Fibroblast of skin of right quadriceps (primary cell): ENCODE data around the gene MED15.
"Not testable (repeated sequence)": the region's sequence is repeated elsewhere in the genome, so short reads cannot be mapped to it uniquely, and the experiment has no call there.

Experiments used
- DNase-seq: peaks from one replicate; pipeline ENCODE4 v3.0.0-alpha.2; 2013

Gene MED15

GRCh38 chr22:20507253-20508066 lies at the start of gene MED15:
MED15 (plus strand) TSS chr22:20507610; CDS start chr22:20507679, 69 bp downstream.
- peak; percentile 88 for DNase-seq

- DNase-seq, result no peak
Measured at GRCh38 chr22:20458530-20459151, 48.8 kb upstream of the MED15 start.

DNA sequence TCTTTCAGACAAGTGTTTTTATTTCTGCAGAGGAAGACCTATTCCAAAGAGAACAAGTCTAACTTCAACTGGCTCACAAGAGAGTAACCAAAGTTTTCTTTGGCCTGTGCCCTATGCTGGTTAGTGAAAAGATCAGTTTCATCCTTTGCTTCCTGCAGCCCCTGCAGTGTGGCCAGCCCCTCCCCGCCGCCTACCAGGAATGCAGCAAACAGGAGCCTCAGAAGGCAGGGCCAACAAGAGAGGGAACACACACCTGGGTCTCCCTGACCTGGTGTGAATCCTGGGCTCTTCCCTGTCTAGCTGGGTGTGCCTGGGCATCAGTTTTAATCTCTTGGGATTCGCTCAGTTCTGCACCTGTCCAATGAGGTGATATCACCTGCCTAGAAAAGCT lies 48.3 kb upstream of the MED15 start:
- DNase-seq, result no peak

GRCh38 chr22:20459862-20460261 lies 47.5 kb upstream of the MED15 start:
- DNase-seq, result no peak

- no peak for DNase-seq
Measured at GRCh38 chr22:20463324-20464095, 43.9 kb upstream of the MED15 start.

GRCh38 chr22:20464096-20464614 lies 43.3 kb upstream of the MED15 start:
- DNase-seq, result no peak

DNA sequence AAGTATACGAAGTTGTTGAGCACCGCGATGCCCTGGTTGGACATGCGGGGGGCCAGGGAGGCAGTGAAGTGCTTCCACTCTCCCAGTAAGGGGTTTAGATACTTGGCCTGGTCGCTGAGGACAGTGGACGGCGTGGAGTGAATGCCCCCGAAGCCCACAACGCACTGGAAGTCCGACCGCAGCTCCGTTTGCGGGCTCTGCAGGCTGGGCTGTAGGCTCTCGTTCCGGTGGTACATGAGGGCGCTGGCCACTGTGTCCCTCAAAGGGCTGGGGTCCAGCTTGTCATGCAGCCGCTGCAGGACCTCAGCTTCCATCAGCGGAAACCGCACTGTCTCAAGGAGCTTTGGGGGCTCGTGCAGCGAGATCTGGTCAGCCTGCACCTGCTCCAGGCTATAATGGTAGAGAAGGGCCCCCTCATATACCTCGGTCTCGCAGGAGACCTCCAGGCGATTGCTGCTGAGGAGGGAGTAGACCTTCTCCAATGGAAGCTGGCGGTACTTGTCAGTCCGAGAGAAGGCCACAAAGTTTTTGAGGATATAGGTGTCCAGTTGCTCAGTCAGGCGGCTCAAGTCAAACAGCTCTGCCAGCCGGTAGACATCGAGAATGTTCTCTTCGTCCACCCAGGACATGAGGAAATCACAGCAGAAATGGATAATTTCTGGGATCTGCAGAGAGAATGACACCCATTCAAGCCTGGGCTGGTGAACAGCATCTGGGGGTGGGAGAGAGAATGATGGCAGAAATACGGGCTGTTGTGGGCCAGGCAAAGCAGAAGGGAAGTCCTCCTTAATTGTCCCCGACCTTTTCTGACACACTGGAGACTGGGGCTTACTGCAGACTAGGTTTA lies 42.3 kb upstream of the MED15 start:
- no peak for DNase-seq

DNA sequence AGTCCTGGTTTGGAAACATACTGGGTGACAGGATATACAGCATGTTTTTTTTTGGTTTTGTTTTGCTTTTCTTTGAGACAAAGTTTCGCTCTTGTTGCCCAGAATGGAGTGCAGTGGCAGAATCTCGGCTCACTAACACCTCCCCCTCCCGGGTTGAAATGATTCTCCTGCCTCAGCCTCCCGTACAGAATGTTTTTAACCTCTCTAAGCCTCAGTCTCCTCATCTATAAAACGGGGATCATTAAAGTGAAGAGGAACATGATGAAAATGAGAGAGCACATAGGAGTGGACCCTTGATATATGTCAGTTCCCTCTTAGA lies 41.7 kb upstream of the MED15 start:
- DNase-seq, result no peak

DNA sequence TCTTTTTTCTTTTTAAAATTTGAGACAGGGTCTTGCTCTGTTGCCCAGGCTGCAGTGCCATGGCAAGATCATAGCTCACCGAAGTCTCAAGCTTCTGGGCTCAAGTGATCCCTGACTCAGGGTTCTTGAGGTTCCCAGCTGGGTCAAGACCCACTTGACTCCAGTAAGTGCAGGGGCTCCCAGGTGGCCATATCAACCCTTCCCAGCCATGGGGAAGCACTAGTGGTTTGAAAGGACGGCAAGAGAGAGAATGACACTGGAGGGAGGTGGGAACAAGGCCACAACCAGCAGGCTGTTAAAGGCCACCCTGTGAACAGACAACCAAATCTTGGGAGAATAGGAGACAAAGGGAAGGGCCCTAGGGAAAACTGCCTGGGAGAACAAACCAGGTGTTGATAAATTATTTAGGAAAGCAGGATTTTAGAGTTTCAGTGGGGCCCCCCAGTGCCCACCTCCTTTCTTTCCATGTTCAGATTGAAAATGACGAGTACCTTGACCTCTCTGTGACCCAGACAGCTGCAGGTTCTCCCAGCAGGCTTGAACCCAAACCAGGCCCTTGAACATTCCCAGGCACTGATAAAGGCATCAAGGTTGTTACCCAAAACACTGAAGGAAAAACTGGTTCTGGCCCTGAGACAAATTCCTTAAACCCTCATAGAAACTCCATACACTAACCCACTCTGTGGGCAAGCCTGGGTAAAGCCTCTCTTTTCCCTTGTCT lies 40.6 kb upstream of the MED15 start:
- DNase-seq, result no peak

DNA sequence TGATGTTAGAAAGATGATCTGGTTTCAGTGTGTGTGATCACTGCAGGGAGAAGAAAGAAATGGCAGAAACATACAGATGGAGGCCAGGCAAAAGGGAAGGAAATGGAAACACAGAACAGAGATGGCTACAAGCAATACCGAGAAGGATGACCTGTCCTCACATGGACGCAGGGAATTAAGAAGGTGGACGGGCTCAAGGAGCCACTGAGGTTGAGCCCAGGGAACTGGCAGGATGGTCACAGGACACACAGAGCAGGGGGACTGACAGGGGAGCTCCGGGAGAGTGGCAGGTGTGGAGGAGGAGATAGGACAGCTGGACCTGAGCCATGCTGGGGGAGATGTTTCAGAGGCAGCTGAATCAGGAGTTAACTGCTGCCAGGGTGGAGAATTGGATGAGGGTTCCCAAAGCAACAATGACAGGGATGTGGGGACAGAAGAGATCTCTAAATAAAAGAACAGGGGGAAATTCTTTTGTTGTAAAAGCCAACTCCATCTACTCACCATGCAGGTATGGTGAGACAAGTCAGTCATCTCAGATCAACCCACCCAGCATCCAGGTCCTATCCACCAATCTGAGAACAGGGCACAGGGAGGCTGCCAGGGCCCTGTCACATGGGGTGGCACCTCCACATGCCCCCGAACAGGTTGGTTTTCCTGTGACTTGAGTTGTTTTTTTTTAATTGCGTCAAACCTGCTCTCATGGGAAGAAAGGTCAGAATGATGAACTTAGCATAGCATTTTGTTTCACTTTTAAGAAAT lies 38.1 kb upstream of the MED15 start:
- DNase-seq, result no peak

DNA sequence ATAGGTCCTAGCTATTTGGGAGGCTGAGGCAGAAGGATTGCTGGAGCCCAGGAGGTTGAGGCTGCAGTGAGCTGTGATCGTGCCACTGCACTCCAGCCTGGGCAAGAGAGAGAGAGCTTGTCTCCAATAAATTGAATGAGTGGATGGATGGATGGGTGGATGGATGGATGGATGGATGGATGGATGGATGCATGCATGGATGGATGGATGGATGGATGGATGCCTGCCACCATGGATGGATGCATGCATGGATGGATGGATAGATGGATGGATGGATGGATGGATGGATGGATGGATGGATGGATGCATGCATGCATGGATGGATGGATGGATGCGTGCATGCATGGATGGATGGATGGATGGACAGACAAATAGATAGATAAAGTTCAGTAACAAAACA lies 36.9 kb upstream of the MED15 start:
- not testable (repeated sequence) for DNase-seq

- DNase-seq, result no peak
Measured at GRCh38 chr22:20471126-20471833, 36.1 kb upstream of the MED15 start.

GRCh38 chr22:20472629-20473442 lies 34.6 kb upstream of the MED15 start:
- no peak for DNase-seq

GRCh38 chr22:20475115-20475436 lies 32.3 kb upstream of the MED15 start:
- no peak for DNase-seq

DNA sequence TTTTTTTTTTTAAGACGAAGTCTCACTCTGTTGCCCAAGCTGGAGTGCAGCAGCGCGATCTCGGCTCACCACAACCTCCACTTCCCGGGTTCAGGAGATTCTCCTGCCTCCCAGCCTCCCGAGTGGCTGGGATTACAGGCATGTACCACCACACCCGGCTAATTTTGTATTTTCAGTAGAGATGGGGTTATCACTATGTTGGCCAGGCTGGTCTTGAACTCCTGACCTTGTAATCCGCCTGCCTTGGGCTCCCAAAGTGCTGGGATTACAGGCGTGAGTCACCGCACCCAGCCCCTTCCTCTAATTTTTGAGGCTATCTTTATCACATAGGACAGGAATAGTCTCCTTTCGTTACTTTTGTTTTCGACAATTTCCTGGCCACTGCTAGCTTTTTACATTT lies 31.8 kb upstream of the MED15 start:
- not testable (repeated sequence) for DNase-seq

DNA sequence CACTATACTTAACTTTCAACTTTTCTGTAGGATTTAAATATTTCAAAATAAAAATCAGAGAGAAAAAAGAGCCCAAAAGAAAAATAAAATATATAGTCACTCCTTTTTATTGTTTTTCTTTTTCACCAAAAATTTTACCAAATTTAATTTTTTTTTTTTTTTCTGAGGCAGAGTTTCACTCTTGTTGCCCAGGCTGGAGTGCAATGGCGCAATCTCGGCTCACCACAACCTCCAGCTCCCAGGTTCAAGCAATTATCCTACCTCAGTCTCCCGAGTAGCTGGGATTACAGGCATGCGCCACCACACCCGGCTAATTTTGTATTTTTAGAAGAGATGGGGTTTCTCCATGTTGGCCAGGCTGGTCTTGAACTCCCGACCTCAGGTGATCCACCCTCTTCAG lies 29.4 kb upstream of the MED15 start:
- not testable (repeated sequence) for DNase-seq

DNA sequence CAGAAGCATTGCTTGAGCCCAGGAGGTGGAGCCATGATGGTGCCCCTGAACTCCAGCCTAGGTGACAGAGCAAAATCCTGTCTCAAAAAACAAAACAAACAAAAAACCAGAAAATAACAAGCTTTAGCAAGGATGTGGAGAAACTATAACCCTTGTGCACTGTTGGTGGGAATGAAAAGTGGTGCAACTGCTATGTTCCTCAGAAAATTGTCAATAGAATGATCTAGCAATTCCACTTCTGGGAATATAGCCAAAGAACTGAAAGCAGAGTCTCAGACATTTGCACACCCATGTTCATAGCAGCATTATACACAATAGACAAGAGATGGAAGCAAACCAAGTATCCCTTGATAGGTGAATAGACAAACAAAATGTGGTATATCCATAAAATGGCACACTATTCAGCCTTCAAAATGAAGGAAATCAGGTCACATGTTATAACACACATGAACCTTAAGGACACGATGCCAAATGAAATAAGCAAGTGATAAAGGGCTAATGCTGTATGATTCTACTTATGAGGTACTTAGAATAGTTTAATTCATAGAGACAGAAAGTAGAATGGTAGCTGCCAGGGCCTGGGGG lies 27.7 kb upstream of the MED15 start:
- no peak for DNase-seq

DNA sequence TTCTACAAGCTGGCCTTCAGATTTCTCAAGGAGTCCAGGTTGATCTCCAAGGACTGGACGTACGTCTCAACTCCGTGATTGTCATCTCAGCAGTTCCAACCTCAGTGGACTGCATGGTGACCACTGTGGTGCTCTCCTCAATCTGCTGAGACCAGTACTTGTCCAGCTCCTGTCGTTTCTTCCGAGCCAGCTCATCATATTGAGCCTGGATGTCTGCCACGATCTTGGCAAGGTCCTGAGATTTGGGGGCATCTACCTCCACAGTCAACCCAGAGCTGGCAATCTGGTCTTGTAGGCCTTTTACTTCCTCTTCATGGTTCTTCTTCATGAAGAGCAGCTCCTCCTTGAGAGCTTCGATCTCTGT lies 24.3 kb upstream of the MED15 start:
- DNase-seq, result not testable (repeated sequence)

DNA sequence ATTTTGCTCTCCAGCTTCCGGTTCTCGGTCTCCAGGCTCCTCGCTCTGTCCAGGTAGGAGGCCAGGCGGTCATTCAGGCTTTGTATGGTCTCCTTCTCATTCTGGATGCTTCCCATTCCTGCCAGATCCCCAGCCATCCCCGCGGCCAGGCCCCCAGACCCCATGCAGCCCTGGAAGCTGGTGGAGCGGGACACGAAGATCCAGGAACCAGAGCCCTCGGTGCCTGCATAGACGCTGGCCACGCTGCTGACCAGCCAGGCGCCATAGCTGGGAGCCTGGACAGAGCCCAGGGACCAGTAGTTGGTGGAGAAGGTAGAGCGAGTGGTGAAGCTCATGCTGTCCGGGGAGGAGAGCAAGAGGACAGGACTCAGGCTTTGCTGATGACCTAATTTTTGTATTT lies 23.6 kb upstream of the MED15 start:
- DNase-seq, result no peak
